Panc1 (cell line): ENCODE data around the gene ZDHHC8. TPM values are rescaled to one million over a fixed set of nuclear protein-coding genes. Genes with fewer than 3 reads are reported as not detected.

Experiments
- ATAC-seq: fragments of 200-7000 bp; cut with Tn5 transposase; 2 replicates; pipeline ENCODE4 v1.9.1; 2020; ENCODE audit warnings: mild to moderate bottlenecking, moderate library complexity
- BruUV-seq: library from RNA; stranded (reverse); fragments of 400-500 nt; replicated peaks from 2 replicates; lab custom pipeline; 2021; lab: Mats Ljungman, UMichigan
- CTCF ChIA-PET: fragments of 300-600 bp; sonication (Branson Sonifier 250); formaldehyde crosslinking; loops from one replicate; lab custom pipeline; 2022; ENCODE audit warnings: antibody characterized with exemption; lab: Charles Lee
- POLR2A ChIA-PET: fragments of 300-600 bp; sonication (Branson Sonifier 250); formaldehyde crosslinking; loops from one replicate; lab custom pipeline; 2022; ENCODE audit warnings: antibody characterized with exemption; lab: Charles Lee
- DNase-seq: peaks from one replicate; pipeline ENCODE4 v3.0.0-alpha.2; 2010; ENCODE audit warnings: low read depth, low spot score
- H3K27ac ChIP-seq: 2 replicates; pipeline ENCODE4 v1.5.1; 2011; ENCODE audit warnings: mild to moderate bottlenecking, low read length, inconsistent platforms
- H3K27me3 ChIP-seq: fragments of 200-500 bp; sonication (Bioruptor generic); 2 replicates; pipeline ENCODE4 v1.6.0; 2014; ENCODE audit warnings: low read length, inconsistent platforms; ENCODE audit not compliant: control insufficient read depth, insufficient read depth
- H3K36me3 ChIP-seq: fragments of 200-500 bp; sonication (Bioruptor generic); 2 replicates; pipeline ENCODE4 v1.5.1; 2014; ENCODE audit warnings: inconsistent platforms, mild to moderate bottlenecking, low read length, moderate library complexity; ENCODE audit not compliant: control insufficient read depth, insufficient read depth
- H3K4me1 ChIP-seq: 2 replicates; pipeline ENCODE4 v1.5.1; 2011; ENCODE audit warnings: inconsistent platforms, mild to moderate bottlenecking, low read length, moderate library complexity; ENCODE audit not compliant: control insufficient read depth, insufficient read depth
- H3K4me3 ChIP-seq, 2 experiments: 2 replicates each; pipeline ENCODE4 v1.5.1; 2011 to 2012; ENCODE audit warnings: low read depth in 2 of 2, low read length in 2 of 2, mild to moderate bottlenecking in 2 of 2, inconsistent platforms in 1 of 2, moderate library complexity in 1 of 2
- H3K9me3 ChIP-seq: fragments of 200-500 bp; sonication (Bioruptor generic); 2 replicates; pipeline ENCODE4 v1.5.1; 2014; ENCODE audit warnings: low read depth, mild to moderate bottlenecking, inconsistent platforms, low read length, moderate library complexity; ENCODE audit not compliant: control insufficient read depth, insufficient read depth
- POLR2AphosphoS5 ChIP-seq: IDR thresholded peaks from 2 replicates; pipeline ENCODE4 v1.6.1; 2012; ENCODE audit warnings: mild to moderate bottlenecking, low read depth, low read length, moderate library complexity
- SIN3A ChIP-seq: IDR thresholded peaks from 2 replicates; pipeline ENCODE4 v1.6.1; 2012; ENCODE audit warnings: low read depth, mild to moderate bottlenecking, low read length, moderate library complexity, borderline replicate concordance; ENCODE audit not compliant: insufficient read depth
- TCF7L2 ChIP-seq: IDR thresholded peaks from 2 replicates; pipeline ENCODE4 v1.6.1; 2011; ENCODE audit warnings: mild to moderate bottlenecking, low read depth, low read length, inconsistent platforms
- in situ Hi-C: cut with HindIII; loops from 2 replicates; pipeline ENCODE4 v1.10.0; 2016; ENCODE audit warnings: low sequenced_read_pairs, low pct_unique_long_range_greater_than_20kb
- intact Hi-C: fragments of 100-400 bp; cut with micrococcal nuclease; formaldehyde crosslinking; loops from one replicate; pipeline ENCODE4 v1.10.0; 2022; ENCODE audit not compliant: unreplicated experiment
- total RNA-seq: library from RNA; stranded (reverse); gene quantifications from one replicate; pipeline ENCODE4 v1.2.1, GENCODE V29; 2021; ENCODE audit not compliant: unreplicated experiment
- TF ChIP-seq, protein P1 (sequence below): fragments of 450-650 bp; IDR thresholded peaks from 2 replicates; pipeline ENCODE4 v1.5.1; 2017; ENCODE audit warnings: mild to moderate bottlenecking
- TF ChIP-seq, protein P2 (sequence below), 2 experiments: IDR thresholded peaks; 2 replicates each; pipeline ENCODE4 v1.6.1; 2011 to 2012; ENCODE audit warnings: low read depth in 2 of 2, control low read depth in 1 of 2, low read length in 1 of 2, mild to moderate bottlenecking in 1 of 2, moderate library complexity in 1 of 2; ENCODE audit not compliant: insufficient read depth in 1 of 2

The ZDHHC8 gene
- total RNA-seq, 1 experiment from 2014 or later = 79.0 TPM

DNA sequence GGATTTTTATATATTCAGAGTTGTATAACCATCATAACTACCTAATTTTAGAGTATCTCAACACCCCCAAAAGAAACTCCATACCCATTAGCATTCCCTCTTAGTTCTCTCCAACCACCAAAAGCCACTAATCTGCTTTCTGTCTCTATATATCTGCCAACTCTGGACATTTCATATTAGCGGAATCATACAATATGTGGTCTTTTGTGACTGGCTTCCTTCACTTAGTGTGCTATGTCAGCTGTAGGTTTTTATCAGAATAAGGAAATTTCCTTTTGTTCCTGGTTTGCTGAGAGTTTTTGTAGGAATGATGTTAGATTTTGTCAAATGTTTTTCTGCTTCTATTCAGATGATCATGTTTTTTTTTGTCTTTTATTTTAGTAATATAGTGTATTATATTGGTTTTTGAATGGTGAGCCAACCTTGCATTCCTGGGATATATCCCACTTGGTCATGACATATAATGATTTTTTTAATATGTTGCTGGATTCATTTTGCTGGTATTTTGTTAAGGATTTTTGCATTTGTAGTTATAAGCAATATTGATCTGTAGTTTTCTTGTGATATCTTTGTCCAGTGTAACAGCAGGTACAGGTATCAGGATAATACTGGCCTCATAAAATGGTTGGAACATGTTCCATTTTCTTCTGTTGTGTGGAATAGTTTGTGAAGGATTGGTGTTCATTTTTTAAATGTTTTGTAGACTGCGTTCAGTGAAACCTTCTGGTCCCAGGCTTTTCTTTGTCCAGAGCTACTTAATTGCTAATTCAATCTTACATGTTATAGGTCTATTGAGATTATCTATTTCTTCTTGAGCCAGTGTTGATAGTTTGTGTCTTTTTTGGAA lies 34.8 kb upstream of the ZDHHC8 start:
- in situ Hi-C loops (no loop called here), intact Hi-C loops (no loop called here)
- BruUV-seq = no TSS peak
- ATAC-seq = no peak
- Histone ChIP-seq H3K27me3 (no peaks in the 10 kb centered on the region), H3K27ac (no peak overlapping the region), H3K9me3 (no peaks in the 10 kb centered on the region), H3K36me3 (peaks cover 19% of the 10 kb centered on the region), H3K4me3 (no peak overlapping the region), H3K4me1 (no peaks in the 10 kb centered on the region)
- no peak for TF ChIP-seq POLR2AphosphoS5
- no peak for DNase-seq
- POLR2A ChIA-PET = no interaction called here
- CTCF ChIA-PET = no interaction called here

DNA sequence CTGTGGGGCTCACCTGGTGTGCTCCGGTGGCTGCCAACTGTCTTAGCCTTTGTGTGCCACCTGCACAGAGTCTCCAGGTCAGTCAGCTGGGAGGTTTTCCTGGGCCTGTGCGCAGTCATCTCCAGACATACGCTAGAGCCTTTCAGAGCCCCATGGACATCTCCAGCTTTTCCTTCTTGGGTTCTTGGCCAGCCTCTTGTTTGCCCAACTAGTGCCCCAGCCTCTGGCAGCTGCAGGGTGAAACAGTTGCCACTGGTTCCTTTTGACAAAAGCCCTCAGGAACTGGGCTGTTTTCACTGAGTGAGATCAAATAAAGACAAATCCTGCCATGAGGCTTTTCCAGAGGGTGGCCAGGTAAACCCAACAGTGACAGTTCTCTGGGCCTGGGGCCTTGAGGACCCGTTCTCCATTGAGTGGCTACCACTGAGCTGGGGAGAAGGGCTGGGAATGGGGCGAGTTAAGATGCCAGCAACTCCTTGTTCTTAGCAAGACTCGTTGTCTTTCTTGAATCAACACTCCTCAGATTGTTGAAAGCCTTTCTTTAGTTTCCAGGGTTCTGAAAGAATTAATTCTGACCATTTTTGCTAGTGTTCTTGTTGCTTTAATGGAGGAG lies 32.4 kb upstream of the ZDHHC8 start:
- H3K9me3 ChIP-seq = no peaks in the 10 kb centered on the region
- no peak for ATAC-seq
- DNase-seq = no peak
- in situ Hi-C loops = no loop called here
- H3K4me3 ChIP-seq = no peak overlapping the region
- H3K36me3 ChIP-seq = peaks cover 19% of the 10 kb centered on the region
- no peaks in the 10 kb centered on the region for H3K27me3 ChIP-seq
- BruUV-seq = no TSS peak
- CTCF ChIA-PET = no interaction called here
- TF ChIP-seq, protein P1, sequence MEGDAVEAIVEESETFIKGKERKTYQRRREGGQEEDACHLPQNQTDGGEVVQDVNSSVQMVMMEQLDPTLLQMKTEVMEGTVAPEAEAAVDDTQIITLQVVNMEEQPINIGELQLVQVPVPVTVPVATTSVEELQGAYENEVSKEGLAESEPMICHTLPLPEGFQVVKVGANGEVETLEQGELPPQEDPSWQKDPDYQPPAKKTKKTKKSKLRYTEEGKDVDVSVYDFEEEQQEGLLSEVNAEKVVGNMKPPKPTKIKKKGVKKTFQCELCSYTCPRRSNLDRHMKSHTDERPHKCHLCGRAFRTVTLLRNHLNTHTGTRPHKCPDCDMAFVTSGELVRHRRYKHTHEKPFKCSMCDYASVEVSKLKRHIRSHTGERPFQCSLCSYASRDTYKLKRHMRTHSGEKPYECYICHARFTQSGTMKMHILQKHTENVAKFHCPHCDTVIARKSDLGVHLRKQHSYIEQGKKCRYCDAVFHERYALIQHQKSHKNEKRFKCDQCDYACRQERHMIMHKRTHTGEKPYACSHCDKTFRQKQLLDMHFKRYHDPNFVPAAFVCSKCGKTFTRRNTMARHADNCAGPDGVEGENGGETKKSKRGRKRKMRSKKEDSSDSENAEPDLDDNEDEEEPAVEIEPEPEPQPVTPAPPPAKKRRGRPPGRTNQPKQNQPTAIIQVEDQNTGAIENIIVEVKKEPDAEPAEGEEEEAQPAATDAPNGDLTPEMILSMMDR = no peak
- TF ChIP-seq TCF7L2 (no peak), POLR2AphosphoS5 (no peak), SIN3A (no peak)
- TF ChIP-seq, protein P2, sequence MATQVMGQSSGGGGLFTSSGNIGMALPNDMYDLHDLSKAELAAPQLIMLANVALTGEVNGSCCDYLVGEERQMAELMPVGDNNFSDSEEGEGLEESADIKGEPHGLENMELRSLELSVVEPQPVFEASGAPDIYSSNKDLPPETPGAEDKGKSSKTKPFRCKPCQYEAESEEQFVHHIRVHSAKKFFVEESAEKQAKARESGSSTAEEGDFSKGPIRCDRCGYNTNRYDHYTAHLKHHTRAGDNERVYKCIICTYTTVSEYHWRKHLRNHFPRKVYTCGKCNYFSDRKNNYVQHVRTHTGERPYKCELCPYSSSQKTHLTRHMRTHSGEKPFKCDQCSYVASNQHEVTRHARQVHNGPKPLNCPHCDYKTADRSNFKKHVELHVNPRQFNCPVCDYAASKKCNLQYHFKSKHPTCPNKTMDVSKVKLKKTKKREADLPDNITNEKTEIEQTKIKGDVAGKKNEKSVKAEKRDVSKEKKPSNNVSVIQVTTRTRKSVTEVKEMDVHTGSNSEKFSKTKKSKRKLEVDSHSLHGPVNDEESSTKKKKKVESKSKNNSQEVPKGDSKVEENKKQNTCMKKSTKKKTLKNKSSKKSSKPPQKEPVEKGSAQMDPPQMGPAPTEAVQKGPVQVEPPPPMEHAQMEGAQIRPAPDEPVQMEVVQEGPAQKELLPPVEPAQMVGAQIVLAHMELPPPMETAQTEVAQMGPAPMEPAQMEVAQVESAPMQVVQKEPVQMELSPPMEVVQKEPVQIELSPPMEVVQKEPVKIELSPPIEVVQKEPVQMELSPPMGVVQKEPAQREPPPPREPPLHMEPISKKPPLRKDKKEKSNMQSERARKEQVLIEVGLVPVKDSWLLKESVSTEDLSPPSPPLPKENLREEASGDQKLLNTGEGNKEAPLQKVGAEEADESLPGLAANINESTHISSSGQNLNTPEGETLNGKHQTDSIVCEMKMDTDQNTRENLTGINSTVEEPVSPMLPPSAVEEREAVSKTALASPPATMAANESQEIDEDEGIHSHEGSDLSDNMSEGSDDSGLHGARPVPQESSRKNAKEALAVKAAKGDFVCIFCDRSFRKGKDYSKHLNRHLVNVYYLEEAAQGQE (IDR thresholded peaks at IDR 0.05; ENCODE audit: insufficient read depth in 1 of 2, low read depth in 2 of 2, low read length in 1 of 2) = no peak
- H3K4me1 ChIP-seq = no peaks in the 10 kb centered on the region
- H3K27ac ChIP-seq = no peak overlapping the region
- intact Hi-C loops = no loop called here
- POLR2A ChIA-PET = no interaction called here

DNA sequence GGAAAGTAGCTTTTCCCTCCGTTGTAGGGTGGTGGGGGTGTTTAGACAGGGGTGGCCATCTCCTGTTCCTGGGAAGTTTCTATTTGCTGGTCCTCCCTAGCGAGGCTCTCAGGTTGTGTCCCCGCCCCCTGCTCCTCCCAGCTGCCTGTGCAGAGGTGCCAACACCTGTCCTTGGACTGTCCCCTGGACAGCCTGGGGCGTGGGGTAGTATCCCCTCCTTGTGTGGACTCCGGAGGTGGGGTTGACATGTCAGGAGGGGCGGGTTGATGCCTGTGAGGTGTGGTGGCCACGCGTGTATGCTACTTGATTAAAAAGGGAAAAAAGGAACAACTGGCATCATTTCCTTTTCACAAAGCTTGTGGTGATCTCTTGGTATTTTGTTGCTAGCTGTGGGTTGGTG lies 30.0 kb upstream of the ZDHHC8 start:
- Histone ChIP-seq H3K9me3 (no peaks in the 10 kb centered on the region), H3K4me3 (no peak overlapping the region), H3K4me1 (no peaks in the 10 kb centered on the region), H3K36me3 (peaks cover 13% of the 10 kb centered on the region), H3K27ac (no peak overlapping the region), H3K27me3 (no peaks in the 10 kb centered on the region)
- no TSS peak for BruUV-seq
- TF ChIP-seq POLR2AphosphoS5 = no peak
- TF ChIP-seq, protein P2 (IDR thresholded peaks at IDR 0.05; ENCODE audit: insufficient read depth in 1 of 2, low read depth in 2 of 2, low read length in 1 of 2) = no peak
- TF ChIP-seq TCF7L2 = no peak
- TF ChIP-seq SIN3A = no peak
- TF ChIP-seq, protein P1 = no peak
- in situ Hi-C loops (no loop called here), intact Hi-C loops (no loop called here)
- ChIA-PET POLR2A (no interaction called here), CTCF (no interaction called here)
- DNase-seq (no peak), ATAC-seq (no peak)
